ENCODE measurements around the gene ART5. TPM values are rescaled to one million over a fixed set of nuclear protein-coding genes. Genes with fewer than 3 reads are reported as not detected.
"Not testable (repeated sequence)": the region's sequence is repeated elsewhere in the genome, so short reads cannot be mapped to it uniquely, and the experiment has no call there.

Gene ART5
- polyA plus RNA-seq, 1 experiment: 0.22 TPM

DNA sequence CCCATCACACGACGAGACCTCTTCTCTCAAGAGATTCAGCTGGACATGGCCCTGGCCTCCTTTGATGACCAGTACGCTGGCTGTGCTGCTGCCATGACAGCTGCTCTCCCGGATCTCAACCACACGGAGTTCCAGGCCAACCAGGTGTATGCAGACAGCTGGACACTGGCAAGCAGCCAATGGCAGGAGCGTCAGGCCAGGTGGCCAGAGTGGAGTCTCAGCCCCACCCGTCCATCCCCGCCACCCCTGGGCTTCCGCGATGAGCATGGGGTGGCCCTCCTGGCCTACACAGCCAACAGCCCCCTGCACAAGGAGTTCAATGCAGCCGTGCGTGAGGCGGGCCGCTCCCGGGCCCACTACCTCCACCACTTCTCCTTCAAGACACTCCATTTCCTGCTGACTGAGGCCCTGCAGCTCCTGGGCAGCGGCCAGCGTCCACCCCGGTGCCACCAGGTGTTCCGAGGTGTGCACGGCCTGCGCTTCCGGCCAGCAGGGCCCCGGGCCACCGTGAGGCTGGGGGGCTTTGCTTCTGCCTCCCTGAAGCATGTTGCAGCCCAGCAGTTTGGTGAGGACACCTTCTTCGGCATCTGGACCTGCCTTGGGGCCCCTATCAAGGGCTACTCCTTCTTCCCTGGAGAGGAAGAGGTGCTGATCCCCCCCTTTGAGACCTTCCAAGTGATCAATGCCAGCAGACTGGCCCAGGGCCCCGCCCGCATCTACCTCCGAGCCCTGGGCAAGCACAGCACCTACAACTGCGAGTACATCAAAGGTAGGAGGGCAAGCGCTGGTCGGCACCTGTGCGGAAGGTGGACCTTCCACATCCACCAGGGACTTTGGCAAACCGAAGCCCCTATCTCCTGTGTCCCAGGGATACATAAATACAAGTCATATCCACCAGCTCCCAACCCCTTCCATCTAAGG lies 18.1 kb upstream of the ART5 start:
- CTCF ChIA-PET: no interaction called here
- peaks cover 6% of the 10 kb centered on the region for H3K27me3 ChIP-seq (ENCODE audit: control insufficient read depth, insufficient read depth, low read length)
- no peak for TF ChIP-seq CTCF (IDR thresholded peaks at IDR 0.05; ENCODE audit: low read depth, low read length)
- H3K27ac ChIP-seq (ENCODE audit: low read depth, low read length): no peak overlapping the region
- no peaks in the 10 kb centered on the region; the same call in 1 of the 2 replicates for H3K9me3 ChIP-seq (ENCODE audit: control insufficient read depth, insufficient read depth, low read length)
- no peak overlapping the region for H3K4me3 ChIP-seq (ENCODE audit: low read depth, low read length)
- POLR2A ChIA-PET: no interaction called here
- DNase-seq (ENCODE audit: low read depth, low spot score): no peak

GRCh38 chr11:3658252-3658651 lies 16.5 kb upstream of the ART5 start:
- Histone ChIP-seq H3K27me3 (ENCODE audit: control insufficient read depth, insufficient read depth, low read length) (peaks cover 11% of the 10 kb centered on the region), H3K9me3 (ENCODE audit: control insufficient read depth, insufficient read depth, low read length) (no peaks in the 10 kb centered on the region; the same call in 1 of the 2 replicates), H3K4me3 (ENCODE audit: low read depth, low read length) (no peak overlapping the region), H3K27ac (ENCODE audit: low read depth, low read length) (no peak overlapping the region)
- CTCF ChIA-PET: no interaction called here
- TF ChIP-seq CTCF (IDR thresholded peaks at IDR 0.05; ENCODE audit: low read depth, low read length): no peak
- DNase-seq (ENCODE audit: low read depth, low spot score): no peak
- POLR2A ChIA-PET: no interaction called here

GRCh38 chr11:3657331-3657730 lies 15.5 kb upstream of the ART5 start:
- H3K4me3 ChIP-seq (ENCODE audit: low read depth, low read length); CTCF ChIA-PET; POLR2A ChIA-PET; H3K9me3 ChIP-seq (ENCODE audit: control insufficient read depth, insufficient read depth, low read length); H3K27ac ChIP-seq (ENCODE audit: low read depth, low read length); DNase-seq (ENCODE audit: low read depth, low spot score): not testable (repeated sequence)
- H3K27me3 ChIP-seq (ENCODE audit: control insufficient read depth, insufficient read depth, low read length): peaks cover 12% of the 10 kb centered on the region

- no peak for TF ChIP-seq CTCF (IDR thresholded peaks at IDR 0.05; ENCODE audit: low read depth, low read length)
- no peak for DNase-seq (ENCODE audit: low read depth, low spot score)
- Histone ChIP-seq H3K27ac (ENCODE audit: low read depth, low read length) (no peak overlapping the region), H3K27me3 (ENCODE audit: control insufficient read depth, insufficient read depth, low read length) (peaks cover 12% of the 10 kb centered on the region), H3K4me3 (ENCODE audit: low read depth, low read length) (no peak overlapping the region), H3K9me3 (ENCODE audit: control insufficient read depth, insufficient read depth, low read length) (no peaks in the 10 kb centered on the region; the same call in 1 of the 2 replicates)
- POLR2A ChIA-PET: no interaction called here
- CTCF ChIA-PET: interaction anchor here (0.7 kb wide), 1 partner anchor 291 kb away, joined by 9 read pairs; no protein-coding TSS in a partner anchor
Measured at GRCh38 chr11:3655547-3655946, 13.8 kb upstream of the ART5 start.

GRCh38 chr11:3652514-3652913 lies 10.7 kb upstream of the ART5 start:
- CTCF ChIA-PET; DNase-seq (ENCODE audit: low read depth, low spot score); H3K4me3 ChIP-seq (ENCODE audit: low read depth, low read length); POLR2A ChIA-PET; H3K9me3 ChIP-seq (ENCODE audit: control insufficient read depth, insufficient read depth, low read length); H3K27ac ChIP-seq (ENCODE audit: low read depth, low read length): not testable (repeated sequence)
- H3K27me3 ChIP-seq (ENCODE audit: control insufficient read depth, insufficient read depth, low read length): peaks cover 17% of the 10 kb centered on the region

GRCh38 chr11:3649374-3649773 lies 7.6 kb upstream of the ART5 start:
- DNase-seq (ENCODE audit: low read depth, low spot score); H3K9me3 ChIP-seq (ENCODE audit: control insufficient read depth, insufficient read depth, low read length); POLR2A ChIA-PET; H3K4me3 ChIP-seq (ENCODE audit: low read depth, low read length); CTCF ChIA-PET; H3K27me3 ChIP-seq (ENCODE audit: control insufficient read depth, insufficient read depth, low read length); H3K27ac ChIP-seq (ENCODE audit: low read depth, low read length): not testable (repeated sequence)

GRCh38 chr11:3648843-3649242 lies 7.1 kb upstream of the ART5 start:
- POLR2A ChIA-PET; DNase-seq (ENCODE audit: low read depth, low spot score); H3K4me3 ChIP-seq (ENCODE audit: low read depth, low read length); CTCF ChIA-PET; H3K9me3 ChIP-seq (ENCODE audit: control insufficient read depth, insufficient read depth, low read length); H3K27ac ChIP-seq (ENCODE audit: low read depth, low read length): not testable (repeated sequence)
- H3K27me3 ChIP-seq (ENCODE audit: control insufficient read depth, insufficient read depth, low read length): peaks cover 12% of the 10 kb centered on the region

All from AG04450 (cell line).